Cardiac muscle cell (in vitro differentiated cells and primary cell): ENCODE results near the gene TNFRSF18. TPM values are rescaled to one million over a fixed set of nuclear protein-coding genes. Genes with fewer than 3 reads are reported as not detected.

Source experiments
- DNase-seq, 2 donors: peaks; one replicate each; pipeline versions ENCODE4 v3.0.0 to v3.0.0-alpha.2; 2010 to 2017; ENCODE audit warnings: low read depth in 1 of 2, low spot score in 1 of 2
- H3K27ac ChIP-seq: fragments of 200-600 bp; sonication (generic); 2 replicates; pipeline ENCODE4 v1.5.1; 2016
- H3K27me3 ChIP-seq: fragments of 200-600 bp; sonication (generic); 2 replicates; pipeline ENCODE4 v1.6.0; 2016; ENCODE audit warnings: control low read depth
- H3K36me3 ChIP-seq: fragments of 200-600 bp; sonication (generic); 2 replicates; pipeline ENCODE4 v1.5.1; 2016; ENCODE audit warnings: control low read depth
- H3K4me1 ChIP-seq: fragments of 200-600 bp; sonication (generic); 2 replicates; pipeline ENCODE4 v1.8.1; 2017; ENCODE audit warnings: low read depth, mild to moderate bottlenecking, mixed run types
- H3K4me3 ChIP-seq: fragments of 200-600 bp; sonication (generic); 2 replicates; pipeline ENCODE4 v1.5.1; 2016; ENCODE audit warnings: mild to moderate bottlenecking
- H3K9me3 ChIP-seq: fragments of 200-600 bp; sonication (generic); 2 replicates; pipeline ENCODE4 v1.5.1; 2017; ENCODE audit warnings: low read depth, mild to moderate bottlenecking, control low read depth
- polyA plus RNA-seq: library from polyadenylated mRNA; unstranded; fragments of >200 nt; fragmentation: Nextera tagmentation; extraction: Ambion mirVana; gene quantifications from 2 replicates; pipeline ENCODE4 v1.2.1, GENCODE V29; 2016
- total RNA-seq: library from RNA; depleted of rRNA; stranded (reverse); fragments of >200 nt; gene quantifications from 2 replicates; pipeline ENCODE4 v1.2.3, GENCODE V29; 2016
- TF ChIP-seq, protein P1 (sequence below): IDR thresholded peaks from 2 replicates; pipeline ENCODE4 v1.5.1; 2012; ENCODE audit warnings: low read depth, mild to moderate bottlenecking, low read length

TNFRSF18 gene
- total and polyA plus RNA-seq, 2 experiments from 2014 or later = 0.39 TPM; not detected in 1

DNA sequence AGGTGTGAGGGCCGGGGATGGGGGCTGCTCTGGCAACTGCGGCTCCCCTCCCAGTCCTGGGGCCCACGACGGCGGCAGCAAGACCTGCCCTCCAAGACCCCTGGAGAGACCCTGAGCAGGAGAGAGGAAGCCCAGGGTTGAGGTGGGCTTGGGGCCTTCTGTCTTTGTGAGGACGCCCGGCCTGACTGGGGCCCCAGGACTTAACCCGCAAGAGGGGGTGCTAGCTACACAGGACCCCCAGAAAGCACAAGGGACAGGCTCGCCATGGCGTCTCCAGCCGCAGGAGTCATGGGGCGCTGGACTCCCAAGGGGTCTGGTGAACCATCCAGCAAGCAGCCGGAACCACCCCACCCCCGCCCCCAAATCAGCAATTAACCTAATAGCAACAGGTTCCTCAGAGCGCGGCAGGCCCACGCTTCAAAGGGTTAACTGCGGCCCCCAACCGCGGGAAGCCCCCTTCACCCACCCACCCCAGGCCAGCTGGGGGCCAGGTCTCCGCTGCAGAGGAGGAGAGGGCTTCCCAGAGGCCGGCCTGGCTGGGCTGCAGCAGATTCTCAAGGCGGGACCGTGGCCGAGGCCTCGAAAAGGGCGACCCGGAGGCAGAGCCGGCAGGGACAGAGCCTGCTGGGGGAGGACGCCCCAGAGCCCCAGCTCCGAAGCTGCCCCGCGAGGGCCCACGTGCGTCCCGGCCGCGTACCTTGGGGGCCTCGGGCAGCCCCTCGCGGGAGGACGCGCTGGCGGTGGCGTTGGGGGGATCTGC, 39.6 kb upstream of the TNFRSF18 start:
- TF ChIP-seq, protein P1, sequence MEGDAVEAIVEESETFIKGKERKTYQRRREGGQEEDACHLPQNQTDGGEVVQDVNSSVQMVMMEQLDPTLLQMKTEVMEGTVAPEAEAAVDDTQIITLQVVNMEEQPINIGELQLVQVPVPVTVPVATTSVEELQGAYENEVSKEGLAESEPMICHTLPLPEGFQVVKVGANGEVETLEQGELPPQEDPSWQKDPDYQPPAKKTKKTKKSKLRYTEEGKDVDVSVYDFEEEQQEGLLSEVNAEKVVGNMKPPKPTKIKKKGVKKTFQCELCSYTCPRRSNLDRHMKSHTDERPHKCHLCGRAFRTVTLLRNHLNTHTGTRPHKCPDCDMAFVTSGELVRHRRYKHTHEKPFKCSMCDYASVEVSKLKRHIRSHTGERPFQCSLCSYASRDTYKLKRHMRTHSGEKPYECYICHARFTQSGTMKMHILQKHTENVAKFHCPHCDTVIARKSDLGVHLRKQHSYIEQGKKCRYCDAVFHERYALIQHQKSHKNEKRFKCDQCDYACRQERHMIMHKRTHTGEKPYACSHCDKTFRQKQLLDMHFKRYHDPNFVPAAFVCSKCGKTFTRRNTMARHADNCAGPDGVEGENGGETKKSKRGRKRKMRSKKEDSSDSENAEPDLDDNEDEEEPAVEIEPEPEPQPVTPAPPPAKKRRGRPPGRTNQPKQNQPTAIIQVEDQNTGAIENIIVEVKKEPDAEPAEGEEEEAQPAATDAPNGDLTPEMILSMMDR = no peak

DNA sequence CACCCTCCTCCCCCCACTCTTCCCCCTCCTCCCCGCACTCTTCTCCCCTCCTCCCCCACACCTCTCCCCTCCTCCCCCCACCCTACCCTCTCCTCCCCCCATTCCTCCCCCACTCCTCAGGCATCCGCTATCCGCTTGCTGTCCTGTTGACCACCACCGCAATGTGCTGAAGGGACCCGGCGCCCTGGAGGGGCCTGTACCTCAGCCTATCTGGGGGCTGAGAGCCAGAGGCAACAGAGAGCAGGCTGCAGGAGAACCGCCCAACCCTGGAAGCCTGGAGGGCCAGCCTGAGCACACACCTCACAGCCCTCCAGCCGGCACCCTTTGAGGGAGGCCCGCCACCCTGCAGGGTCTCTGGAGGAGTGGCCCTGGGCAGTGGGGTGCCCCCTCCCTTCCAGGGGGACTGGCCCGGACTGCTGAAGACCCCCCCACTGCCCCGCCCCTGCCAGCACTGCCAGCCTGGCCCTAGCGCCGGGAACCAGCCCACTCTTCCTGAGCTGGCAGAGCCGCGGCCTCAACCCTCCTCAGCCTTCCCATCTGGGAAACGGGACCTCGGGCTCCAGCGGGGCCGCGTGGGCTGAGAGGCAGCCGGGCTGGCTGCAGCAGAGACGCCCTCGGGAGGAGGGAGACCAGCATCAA, 38.9 kb upstream of the TNFRSF18 start:
- no peak for DNase-seq
- H3K4me3 ChIP-seq = no peak overlapping the region
- no peak overlapping the region for H3K27ac ChIP-seq
- peaks cover 18% of the 10 kb centered on the region for H3K27me3 ChIP-seq
- peaks cover 5% of the 10 kb centered on the region for H3K4me1 ChIP-seq
- no peaks in the 10 kb centered on the region for H3K36me3 ChIP-seq
- TF ChIP-seq, protein P1 = no peak
- no peaks in the 10 kb centered on the region for H3K9me3 ChIP-seq

More for the DNA sequence above, 39.6 kb upstream of the TNFRSF18 start:
- no peak for DNase-seq
- Histone ChIP-seq H3K27ac (no peak overlapping the region), H3K9me3 (no peaks in the 10 kb centered on the region), H3K27me3 (peaks cover 18% of the 10 kb centered on the region), H3K36me3 (no peaks in the 10 kb centered on the region), H3K4me1 (peaks cover under 1% of the 10 kb centered on the region), H3K4me3 (no peak overlapping the region)

DNA sequence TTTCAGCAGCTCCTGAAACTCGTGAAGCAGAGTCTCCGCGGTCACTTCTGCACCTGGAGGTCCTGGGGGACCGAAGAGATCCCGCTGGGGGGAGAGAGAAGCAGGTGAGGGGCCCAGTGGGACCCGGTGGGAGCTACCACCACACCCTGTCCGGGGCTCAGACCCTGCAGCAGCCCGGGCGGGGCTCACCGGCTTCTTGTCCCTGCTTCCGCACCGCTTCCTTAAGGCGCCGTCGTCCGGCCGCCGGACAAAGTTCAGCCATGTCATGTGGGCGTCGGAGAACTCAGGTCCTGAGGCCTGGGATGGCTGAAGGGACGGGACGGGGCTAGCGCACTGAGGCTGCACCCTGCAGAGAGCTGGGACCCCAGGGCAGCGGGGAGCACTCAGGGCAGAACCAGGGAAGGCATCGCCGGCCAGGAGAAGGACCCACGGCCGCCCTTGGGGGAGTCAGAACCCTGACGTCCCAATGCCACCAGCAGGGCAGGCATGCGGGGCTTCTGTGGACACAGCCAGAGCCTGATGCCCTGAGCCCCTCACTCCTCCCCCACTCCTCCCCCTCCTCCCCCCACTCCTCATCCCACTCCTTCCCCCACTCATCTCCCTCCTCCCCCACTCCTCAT, 37.9 kb upstream of the TNFRSF18 start:
- no peaks in the 10 kb centered on the region for H3K9me3 ChIP-seq
- no peak overlapping the region for H3K4me3 ChIP-seq
- TF ChIP-seq, protein P1 = no peak
- DNase-seq = no peak
- no peak overlapping the region for H3K27ac ChIP-seq
- no peaks in the 10 kb centered on the region for H3K36me3 ChIP-seq
- H3K27me3 ChIP-seq = peaks cover 18% of the 10 kb centered on the region
- H3K4me1 ChIP-seq = peaks cover 5% of the 10 kb centered on the region

DNA sequence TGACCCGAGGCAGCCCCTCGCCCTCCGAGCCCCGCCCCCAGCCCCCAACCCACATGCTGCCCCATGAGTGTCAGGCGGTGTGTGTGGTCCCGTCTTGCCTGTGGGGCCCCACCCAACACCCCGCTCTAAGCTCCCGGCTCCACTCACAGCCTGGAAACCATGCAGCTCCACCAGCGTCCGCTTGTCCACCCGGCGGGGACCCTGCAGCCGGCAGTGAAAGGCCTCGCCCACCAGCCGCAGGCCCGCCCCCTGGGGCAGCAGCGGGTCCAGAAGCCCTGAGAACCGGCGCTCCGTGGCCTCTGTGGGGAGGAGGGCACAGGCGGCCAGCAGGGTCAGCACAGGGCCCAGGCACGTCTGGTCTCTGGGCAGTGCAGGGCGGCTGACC, 37.4 kb upstream of the TNFRSF18 start:
- Histone ChIP-seq H3K27ac (no peak overlapping the region), H3K27me3 (peaks cover 18% of the 10 kb centered on the region), H3K4me3 (no peak overlapping the region), H3K36me3 (no peaks in the 10 kb centered on the region), H3K9me3 (no peaks in the 10 kb centered on the region), H3K4me1 (peaks cover 5% of the 10 kb centered on the region)
- no peak for DNase-seq
- TF ChIP-seq, protein P1 = no peak

DNA sequence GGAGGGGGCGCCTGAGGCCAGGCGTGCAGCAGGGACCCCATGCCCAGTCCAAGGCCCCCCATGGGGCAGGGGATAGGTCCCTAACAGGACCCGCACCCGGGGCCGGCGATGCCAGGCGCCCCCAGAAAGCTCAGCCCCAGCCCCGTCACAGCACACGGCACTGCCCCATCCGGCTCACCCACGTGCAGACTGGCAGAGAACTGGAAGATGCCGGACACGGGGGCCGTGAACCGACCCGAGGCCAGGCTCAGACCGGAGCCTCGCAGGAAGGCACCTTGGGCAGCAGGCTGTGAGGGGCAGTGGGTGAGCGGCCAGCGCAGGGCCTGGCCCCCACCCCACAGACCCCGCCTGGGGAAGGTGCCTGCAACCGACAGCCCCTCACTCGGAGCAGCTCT, 36.9 kb upstream of the TNFRSF18 start:
- no peak for DNase-seq
- Histone ChIP-seq H3K27ac (no peak overlapping the region), H3K4me3 (no peak overlapping the region), H3K27me3 (peaks cover 18% of the 10 kb centered on the region), H3K9me3 (no peaks in the 10 kb centered on the region), H3K4me1 (peaks cover 5% of the 10 kb centered on the region), H3K36me3 (no peaks in the 10 kb centered on the region)
- TF ChIP-seq, protein P1 = no peak
